Glomerular endothelial cell (primary cell): Measurements from ENCODE around the gene SEZ6. TPM values are rescaled to one million over a fixed set of nuclear protein-coding genes. Genes with fewer than 3 reads are reported as not detected.

ENCODE experiments used
- DNase-seq: peaks from one replicate; pipeline ENCODE4 v3.0.0-alpha.2; 2011; ENCODE audit warnings: low read depth, low spot score; ENCODE audit errors: extremely low read depth
- total RNA-seq: library from RNA; depleted of rRNA; stranded (reverse); fragments of >200 nt; gene quantifications from 2 replicates; pipeline ENCODE4 v1.2.3, GENCODE V29; 2015

SEZ6 gene
- total RNA-seq, result not detected in 2 replicates

GRCh38 chr17:29005936-29006511 is at the start of gene SEZ6:
TSS of gene SEZ6 (minus strand) at chr17:29006033. CDS start at chr17:29005869, 164 bp downstream.
- DNase-seq, result no peak

GRCh38 chr17:29054835-29055234 is 49.0 kb upstream of the SEZ6 start:
- DNase-seq, result no peak

GRCh38 chr17:29051731-29052130 is 45.9 kb upstream of the SEZ6 start:
- DNase-seq, result no peak

- no peak for DNase-seq
These were observed 45.4 kb upstream of the SEZ6 start for GRCh38 chr17:29051194-29051593.

GRCh38 chr17:29050176-29050575 is 44.3 kb upstream of the SEZ6 start:
- DNase-seq, result no peak

GRCh38 chr17:29049541-29050145 is 43.8 kb upstream of the SEZ6 start:
- DNase-seq, result no peak

GRCh38 chr17:29048440-29049368 is 42.9 kb upstream of the SEZ6 start:
- no peak for DNase-seq

- no peak for DNase-seq
These were observed 40.6 kb upstream of the SEZ6 start for GRCh38 chr17:29046473-29046839.

GRCh38 chr17:29045734-29046472 is 40.1 kb upstream of the SEZ6 start:
- DNase-seq, result no peak

- DNase-seq, result no peak
These were observed 39.2 kb upstream of the SEZ6 start for GRCh38 chr17:29045026-29045425.

GRCh38 chr17:29043539-29044145 is 37.8 kb upstream of the SEZ6 start:
- no peak for DNase-seq

- DNase-seq, result peak; percentile 14
These were observed 37.1 kb upstream of the SEZ6 start, which contains the start of gene PIPOX for GRCh38 chr17:29042679-29043538. TSS of gene PIPOX (plus strand) at chr17:29043141. CDS start at chr17:29043226, 85 bp downstream.

- no peak for DNase-seq
These were observed 36.3 kb upstream of the SEZ6 start for GRCh38 chr17:29042026-29042678.

- DNase-seq, result no peak
These were observed 35.7 kb upstream of the SEZ6 start for GRCh38 chr17:29041571-29041970.

GRCh38 chr17:29041091-29041490 is 35.3 kb upstream of the SEZ6 start:
- no peak for DNase-seq

GRCh38 chr17:29039764-29040598 is 34.1 kb upstream of the SEZ6 start:
- no peak for DNase-seq

- DNase-seq, result no peak
These were observed 32.4 kb upstream of the SEZ6 start for GRCh38 chr17:29038085-29038795.

GRCh38 chr17:29037739-29038084 is 31.9 kb upstream of the SEZ6 start:
- no peak for DNase-seq
